ENCODE data around the gene ALDH9A1.

GRCh38 chr1:165634154-165634921 lies 64.0 kb downstream of the ALDH9A1 start:
- TF ChIP-seq CTCF (IDR thresholded peaks at IDR 0.05) (no peak), EP300 (IDR thresholded peaks at IDR 0.05) (no peak), POLR2A (IDR thresholded peaks at IDR 0.05) (no peak)

Data from stomach (tissue), 4 donors.